Measurements from ENCODE around the gene BAIAP2. TPM values are rescaled to one million over a fixed set of nuclear protein-coding genes. Genes with fewer than 3 reads are reported as not detected.

The BAIAP2 gene
- total and polyA plus RNA-seq, 4 experiments from 2014 or later: 2.1 to 7.2 (median 5.5) TPM

DNA sequence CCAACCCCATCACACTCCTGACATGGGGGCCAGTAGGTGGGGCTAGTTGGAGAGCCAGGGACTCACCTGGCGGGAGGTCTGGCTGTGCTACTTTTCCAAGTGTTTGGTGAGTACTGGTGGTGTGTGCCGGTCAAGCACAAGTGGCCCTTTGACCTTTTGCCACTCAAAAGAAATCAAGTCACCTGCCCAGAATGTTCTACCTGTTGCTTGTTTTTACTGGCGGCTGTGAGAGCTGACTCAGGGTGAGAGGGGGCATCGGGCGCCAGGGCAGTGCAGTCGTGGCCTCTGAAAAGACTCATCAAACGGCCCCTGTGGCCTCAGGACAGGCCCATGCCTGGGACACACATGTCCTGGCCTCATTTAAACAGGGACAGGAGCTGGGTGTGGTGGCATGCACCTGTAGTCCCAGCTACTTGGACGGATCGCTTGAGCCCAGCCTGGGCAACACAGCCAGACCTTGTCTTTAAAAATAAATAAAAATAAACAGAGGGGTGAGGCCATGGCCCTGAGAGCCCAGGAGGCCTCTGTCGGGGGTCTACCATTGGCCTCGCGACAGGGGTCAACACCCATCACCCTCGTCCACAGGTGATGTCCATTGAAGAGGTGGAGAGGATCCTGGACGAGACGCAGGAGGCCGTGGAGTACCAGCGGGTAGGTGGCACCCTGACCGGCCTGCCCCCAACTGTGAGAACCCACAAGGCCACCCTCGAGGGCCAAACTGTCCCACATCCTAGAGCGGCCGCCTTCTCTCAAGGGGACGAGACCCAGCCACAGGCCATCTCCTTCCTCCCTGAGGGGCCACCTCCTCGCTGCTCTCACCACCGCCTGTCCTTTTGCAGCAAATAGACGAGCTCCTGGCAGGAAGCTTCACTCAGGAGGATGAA is 38.3 kb upstream of the BAIAP2 start:
- H3K9me3 Mint-ChIP-seq: no peaks in the 10 kb centered on the region
- no peak for DNase-seq
- CTCF ChIA-PET (ENCODE audit: partially characterized antibody): no interaction called here
- H3K4me3 Mint-ChIP-seq: peak overlapping the region in 1 of 8 donors; percentile 35
- H3K36me3 Mint-ChIP-seq: peaks cover 10 to 29% of the 10 kb centered on the region in 2 donors
- no peaks in the 10 kb centered on the region for H3K27me3 ChIP-seq (ENCODE audit: insufficient read depth, low read length)
- no peaks in the 10 kb centered on the region for H3K27me3 Mint-ChIP-seq
- H3K9me3 ChIP-seq (ENCODE audit: control insufficient read depth in 1 of 2, low read length in 2 of 2): no peaks in the 10 kb centered on the region
- peaks cover 23% of the 10 kb centered on the region for H3K36me3 ChIP-seq (ENCODE audit: insufficient read depth, low read length)
- no peak overlapping the region for H3K27ac Mint-ChIP-seq
- H3K4me1 Mint-ChIP-seq: peaks cover 3 to 17% (median 11%) of the 10 kb centered on the region in 4 donors
- no peak overlapping the region for H3K27ac ChIP-seq (ENCODE audit: low read depth, low read length)
- no peak overlapping the region for H3K4me3 ChIP-seq (ENCODE audit: low read length in 2 of 2)
- intact Hi-C loops (cut with micrococcal nuclease): no loop called here
- POLR2A ChIA-PET (ENCODE audit: partially characterized antibody): interaction anchor here (1.0 kb wide), 1 partner anchor 21 kb away, joined by 4 read pairs; no protein-coding TSS in a partner anchor
- H3K4me1 ChIP-seq (ENCODE audit: insufficient read depth, low read length): peaks cover 14% of the 10 kb centered on the region

DNA sequence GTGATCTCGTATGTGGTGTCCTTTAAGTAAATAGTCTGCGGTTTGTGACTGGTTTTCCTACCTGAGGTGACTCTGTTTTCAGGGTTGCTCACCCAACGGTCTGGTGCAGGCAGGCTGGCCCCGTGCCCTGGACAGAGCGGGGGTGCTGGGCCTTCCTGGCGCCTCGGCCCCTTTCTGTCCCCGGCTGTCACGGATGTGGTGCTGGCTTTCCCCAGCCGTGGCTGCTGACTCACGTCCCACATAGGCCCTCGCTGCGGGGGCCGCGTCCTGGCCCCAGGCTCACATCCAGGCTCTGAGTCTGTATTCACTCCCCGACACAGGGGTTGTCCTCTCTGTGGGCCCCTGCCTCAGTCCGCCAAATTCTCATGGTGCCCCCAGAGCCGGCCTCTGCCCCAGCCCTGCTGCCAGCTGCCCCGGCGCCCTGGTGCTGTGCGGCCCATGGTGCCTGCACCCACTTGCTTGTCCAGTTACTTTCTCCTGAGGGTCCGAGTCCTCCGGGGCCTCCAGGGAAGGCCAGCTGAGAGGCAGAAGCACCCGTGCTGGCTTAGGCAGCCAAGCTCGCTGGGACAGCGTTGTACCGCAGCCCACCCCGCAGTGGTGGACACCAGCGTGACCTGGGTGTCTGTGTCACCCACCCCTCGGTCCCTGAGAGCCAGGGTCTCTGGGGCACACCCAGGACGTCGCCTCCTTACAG is 37.4 kb upstream of the BAIAP2 start:
- no peak overlapping the region for H3K4me3 ChIP-seq (ENCODE audit: low read length in 2 of 2)
- peaks cover 10 to 29% of the 10 kb centered on the region in 2 donors for H3K36me3 Mint-ChIP-seq
- no peak overlapping the region for H3K27ac Mint-ChIP-seq
- intact Hi-C loops (cut with micrococcal nuclease): no loop called here
- H3K27me3 Mint-ChIP-seq: no peaks in the 10 kb centered on the region
- no peaks in the 10 kb centered on the region for H3K9me3 Mint-ChIP-seq
- H3K9me3 ChIP-seq (ENCODE audit: control insufficient read depth in 1 of 2, low read length in 2 of 2): no peaks in the 10 kb centered on the region
- ChIA-PET POLR2A (ENCODE audit: partially characterized antibody) (no interaction called here), CTCF (ENCODE audit: partially characterized antibody) (no interaction called here)
- H3K36me3 ChIP-seq (ENCODE audit: insufficient read depth, low read length): peaks cover 23% of the 10 kb centered on the region
- no peaks in the 10 kb centered on the region for H3K27me3 ChIP-seq (ENCODE audit: insufficient read depth, low read length)
- no peak for DNase-seq
- H3K4me1 ChIP-seq (ENCODE audit: insufficient read depth, low read length): peaks cover 12% of the 10 kb centered on the region
- H3K4me3 Mint-ChIP-seq: no peak overlapping the region
- H3K4me1 Mint-ChIP-seq: peaks cover 6 to 22% (median 13%) of the 10 kb centered on the region in 4 donors
- H3K27ac ChIP-seq (ENCODE audit: low read depth, low read length): no peak overlapping the region

DNA sequence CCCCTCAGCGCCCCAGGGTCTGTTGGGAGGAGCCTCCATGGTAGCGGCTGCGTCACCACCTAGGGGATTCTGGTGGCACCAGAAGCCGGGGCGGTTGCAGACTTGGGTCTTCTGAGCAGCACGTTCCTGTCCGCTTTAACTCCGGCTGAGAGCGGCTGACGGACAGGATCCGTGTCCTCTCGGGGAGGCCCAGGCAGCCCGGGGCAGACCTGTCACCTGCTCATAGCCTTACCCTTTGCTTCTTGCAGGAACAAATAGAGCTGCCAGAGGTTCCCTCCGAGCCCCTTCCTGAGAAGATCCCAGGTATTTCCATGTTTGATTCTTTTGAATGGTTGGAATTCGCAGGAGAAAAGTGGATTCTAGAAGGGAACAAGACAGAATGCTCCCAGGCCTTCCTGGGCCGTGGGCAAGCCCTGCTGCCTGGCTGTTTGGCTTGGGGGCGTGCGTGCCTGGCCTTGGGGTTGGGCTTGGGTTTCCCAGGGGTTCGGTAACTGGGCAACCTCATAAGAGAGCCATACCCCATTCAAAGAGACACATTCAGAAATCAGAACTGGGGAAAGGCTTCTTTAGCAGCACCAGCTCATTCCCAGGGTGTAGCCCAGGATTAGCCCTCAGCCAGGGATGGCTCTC is 36.7 kb upstream of the BAIAP2 start:
- Histone ChIP-seq H3K27me3 (ENCODE audit: insufficient read depth, low read length) (no peaks in the 10 kb centered on the region), H3K36me3 (ENCODE audit: insufficient read depth, low read length) (peaks cover 23% of the 10 kb centered on the region), H3K9me3 (ENCODE audit: control insufficient read depth in 1 of 2, low read length in 2 of 2) (no peaks in the 10 kb centered on the region), H3K4me1 (ENCODE audit: insufficient read depth, low read length) (peaks cover 6% of the 10 kb centered on the region), H3K4me3 (ENCODE audit: low read length in 2 of 2) (no peak overlapping the region), H3K27ac (ENCODE audit: low read depth, low read length) (no peak overlapping the region)
- peaks cover 4 to 22% (median 8%) of the 10 kb centered on the region in 4 donors for H3K4me1 Mint-ChIP-seq
- no peak overlapping the region for H3K4me3 Mint-ChIP-seq
- H3K36me3 Mint-ChIP-seq: peaks cover 10 to 27% of the 10 kb centered on the region in 2 donors
- POLR2A ChIA-PET (ENCODE audit: partially characterized antibody): no interaction called here
- no peaks in the 10 kb centered on the region for H3K9me3 Mint-ChIP-seq
- intact Hi-C loops (cut with micrococcal nuclease): no loop called here
- DNase-seq: no peak
- CTCF ChIA-PET (ENCODE audit: partially characterized antibody): no interaction called here
- no peaks in the 10 kb centered on the region for H3K27me3 Mint-ChIP-seq
- no peak overlapping the region for H3K27ac Mint-ChIP-seq

DNA sequence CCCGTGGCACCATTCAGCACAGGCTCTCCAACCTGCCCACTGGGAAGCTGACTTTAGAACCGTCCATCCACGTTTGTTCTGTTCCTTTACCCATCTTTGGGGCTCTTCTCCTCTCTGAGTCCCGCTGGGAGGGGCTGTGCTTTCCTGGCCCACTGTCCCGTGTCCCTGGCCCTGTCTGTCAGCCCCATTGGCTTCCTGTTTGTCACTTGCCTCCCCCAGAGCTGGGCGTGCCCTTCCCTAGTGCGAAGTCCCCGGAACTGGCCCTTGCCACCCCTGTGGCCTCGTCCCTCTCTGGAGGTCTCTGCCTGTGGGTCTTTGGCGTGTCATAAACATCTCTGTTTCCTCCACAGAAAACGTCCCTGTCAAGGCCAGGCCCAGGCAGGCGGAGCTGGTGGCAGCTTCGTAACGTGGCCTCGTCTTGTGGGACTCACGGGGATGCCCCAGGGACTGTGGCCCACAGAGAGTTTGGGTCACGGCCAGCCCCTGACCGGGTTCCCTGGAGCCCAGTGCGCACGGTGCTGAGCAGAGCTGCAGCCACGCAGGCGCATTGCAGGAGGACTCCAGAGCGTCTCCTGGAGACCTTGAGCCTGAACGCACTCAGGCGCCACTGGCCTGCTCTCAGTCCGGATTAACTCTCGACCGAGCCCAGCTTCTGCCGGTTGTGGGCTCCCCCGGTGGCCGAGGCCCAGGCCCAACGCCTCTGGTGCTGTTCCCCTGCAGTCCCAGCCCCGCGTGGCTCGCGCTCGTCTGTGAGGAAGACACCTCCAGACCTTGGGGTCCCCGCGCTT is 36.0 kb upstream of the BAIAP2 start:
- Mint-ChIP-seq H3K27ac (peak overlapping the region in 1 of 7 donors; percentile 47), H3K4me3 (no peak overlapping the region)
- CTCF ChIA-PET (ENCODE audit: partially characterized antibody): no interaction called here

DNA sequence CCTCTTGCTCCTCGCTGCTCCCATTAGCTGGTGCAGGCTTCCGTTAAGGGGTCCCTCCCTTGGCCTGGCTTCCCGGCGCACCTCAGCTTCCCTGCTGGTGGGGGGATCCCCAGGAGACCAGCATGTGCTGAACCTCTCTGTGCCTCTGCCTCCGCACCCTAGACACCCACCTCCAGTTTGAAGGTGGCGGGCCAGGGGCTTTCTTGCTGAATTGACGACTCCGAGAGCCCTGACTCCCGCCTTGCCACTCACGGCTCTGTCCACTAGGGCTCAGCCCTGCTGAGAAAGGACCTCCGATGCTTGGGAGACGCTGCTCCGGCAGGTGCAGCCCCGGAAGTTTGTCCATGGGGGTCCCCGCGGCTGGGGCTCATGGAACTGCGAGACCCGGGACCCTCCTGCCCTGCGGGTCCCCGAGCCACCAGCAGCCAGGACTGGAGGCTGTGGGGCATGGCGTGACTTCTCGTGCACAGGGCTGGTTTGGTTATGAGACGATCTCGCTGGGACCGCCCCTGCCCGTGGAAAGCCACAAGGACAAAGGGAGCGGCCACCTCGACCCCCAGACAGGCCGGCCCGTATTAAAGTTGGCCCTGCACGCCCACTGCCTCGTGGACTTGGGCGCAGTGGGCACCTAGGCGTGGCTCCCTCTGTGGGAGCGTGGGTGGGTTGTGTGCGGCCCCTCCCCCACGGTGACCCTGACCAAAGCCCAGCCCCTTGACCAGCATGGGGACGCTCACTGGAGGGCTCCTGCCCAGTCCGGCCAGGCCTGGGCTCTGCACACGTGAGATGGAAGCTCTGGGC is 35.2 kb upstream of the BAIAP2 start:
- H3K27ac Mint-ChIP-seq: no peak overlapping the region
- Histone ChIP-seq H3K4me3 (ENCODE audit: low read length in 2 of 2) (no peak overlapping the region), H3K27ac (ENCODE audit: low read depth, low read length) (no peak overlapping the region), H3K27me3 (ENCODE audit: insufficient read depth, low read length) (peaks cover 4% of the 10 kb centered on the region), H3K9me3 (ENCODE audit: control insufficient read depth in 1 of 2, low read length in 2 of 2) (no peaks in the 10 kb centered on the region), H3K36me3 (ENCODE audit: insufficient read depth, low read length) (peaks cover 23% of the 10 kb centered on the region), H3K4me1 (ENCODE audit: insufficient read depth, low read length) (peaks cover 10% of the 10 kb centered on the region)
- no peak for DNase-seq
- H3K4me3 Mint-ChIP-seq: no peak overlapping the region
- intact Hi-C loops (cut with micrococcal nuclease): no loop called here
- POLR2A ChIA-PET (ENCODE audit: partially characterized antibody): no interaction called here
- H3K27me3 Mint-ChIP-seq: peaks cover 5% of the 10 kb centered on the region in 2 donors
- peaks cover 10 to 29% (median 12%) of the 10 kb centered on the region in 4 donors for H3K4me1 Mint-ChIP-seq
- H3K36me3 Mint-ChIP-seq: peaks cover 10 to 24% of the 10 kb centered on the region in 2 donors
- CTCF ChIA-PET (ENCODE audit: partially characterized antibody): no interaction called here
- H3K9me3 Mint-ChIP-seq: no peaks in the 10 kb centered on the region

More for the DNA sequence above, 36.0 kb upstream of the BAIAP2 start:
- DNase-seq: no peak
- POLR2A ChIA-PET (ENCODE audit: partially characterized antibody): no interaction called here
- Mint-ChIP-seq H3K27me3 (peaks cover 2% of the 10 kb centered on the region in 2 donors), H3K9me3 (no peaks in the 10 kb centered on the region), H3K36me3 (peaks cover 10 to 24% of the 10 kb centered on the region in 2 donors), H3K4me1 (peaks cover 7 to 25% (median 9%) of the 10 kb centered on the region in 4 donors)
- Histone ChIP-seq H3K27me3 (ENCODE audit: insufficient read depth, low read length) (no peaks in the 10 kb centered on the region), H3K4me1 (ENCODE audit: insufficient read depth, low read length) (peaks cover 5% of the 10 kb centered on the region), H3K27ac (ENCODE audit: low read depth, low read length) (no peak overlapping the region), H3K4me3 (ENCODE audit: low read length in 2 of 2) (no peak overlapping the region), H3K9me3 (ENCODE audit: control insufficient read depth in 1 of 2, low read length in 2 of 2) (no peaks in the 10 kb centered on the region), H3K36me3 (ENCODE audit: insufficient read depth, low read length) (peaks cover 23% of the 10 kb centered on the region)
- intact Hi-C loops (cut with micrococcal nuclease): no loop called here

DNA sequence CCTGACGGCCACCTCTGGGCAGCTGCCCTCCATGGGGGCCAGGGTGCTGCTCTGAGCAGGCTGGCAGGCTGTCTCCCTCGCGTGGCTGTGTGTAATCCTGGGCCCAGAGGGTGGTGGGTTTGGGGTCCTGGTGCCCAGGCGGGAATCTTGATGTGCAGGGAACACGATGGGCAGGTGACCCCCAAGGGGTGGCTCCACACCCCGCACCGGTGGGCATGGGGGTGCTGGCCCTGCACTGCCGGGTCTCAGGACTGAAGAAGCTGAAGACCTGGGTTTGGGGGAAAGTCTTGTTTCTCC is 34.7 kb upstream of the BAIAP2 start:
- Histone ChIP-seq H3K27me3 (ENCODE audit: insufficient read depth, low read length) (peaks cover 6% of the 10 kb centered on the region), H3K9me3 (ENCODE audit: control insufficient read depth in 1 of 2, low read length in 2 of 2) (no peaks in the 10 kb centered on the region), H3K27ac (ENCODE audit: low read depth, low read length) (no peak overlapping the region), H3K4me3 (ENCODE audit: low read length in 2 of 2) (no peak overlapping the region), H3K36me3 (ENCODE audit: insufficient read depth, low read length) (peaks cover 21% of the 10 kb centered on the region), H3K4me1 (ENCODE audit: insufficient read depth, low read length) (peaks cover 13% of the 10 kb centered on the region)
- Mint-ChIP-seq H3K9me3 (no peaks in the 10 kb centered on the region), H3K27me3 (peaks cover 6 to 7% of the 10 kb centered on the region in 2 donors), H3K4me3 (no peak overlapping the region), H3K36me3 (peaks cover 10 to 21% of the 10 kb centered on the region in 2 donors), H3K27ac (no peak overlapping the region), H3K4me1 (peaks cover 11 to 31% (median 14%) of the 10 kb centered on the region in 4 donors)
- no peak for DNase-seq
- ChIA-PET CTCF (ENCODE audit: partially characterized antibody) (no interaction called here), POLR2A (ENCODE audit: partially characterized antibody) (no interaction called here)
- intact Hi-C loops (cut with micrococcal nuclease): no loop called here

Measured in CD4-positive, alpha-beta memory T cell (primary cell).